Endothelial cell of umbilical vein (primary cell): Measurements from ENCODE around the gene BRICD5. TPM values are rescaled to one million over a fixed set of nuclear protein-coding genes. Genes with fewer than 3 reads are reported as not detected.

ENCODE experiments used
- BruUV-seq: library from RNA; stranded (reverse); fragments of 400-500 nt; replicated peaks from 2 replicates; lab custom pipeline; 2021; lab: Mats Ljungman, UMichigan
- CTCF ChIA-PET: fragments of 300-600, 350-600 bp; sonication (Branson Sonifier 250); formaldehyde crosslinking; loops from one replicate; lab custom pipeline; 2021; ENCODE audit warnings: antibody characterized with exemption, inconsistent platforms; lab: Charles Lee
- POLR2A ChIA-PET: fragments of 300-600, 350-600 bp; sonication (Branson Sonifier 250); formaldehyde crosslinking; loops from one replicate; lab custom pipeline; 2021; ENCODE audit warnings: antibody characterized with exemption, inconsistent platforms; lab: Charles Lee
- DNase-seq: peaks from one replicate; pipeline ENCODE4 v3.0.0-alpha.2; 2011; ENCODE audit warnings: low read depth, low spot score
- FAIRE-seq: peaks from 2 replicates; lab custom pipeline; 2011; peaks lifted over from hg19 to GRCh38; lab: Jason Lieb, UNC
- H2AFZ ChIP-seq: 2 replicates; pipeline ENCODE4 v1.6.0; 2012; ENCODE audit warnings: low read depth, low read length, control low read depth, inconsistent platforms
- H3K27ac ChIP-seq: 2 replicates; pipeline ENCODE4 v1.5.1; 2011; ENCODE audit warnings: low read depth, mild to moderate bottlenecking, control low read depth, low read length, moderate library complexity; ENCODE audit not compliant: insufficient read depth
- H3K27me3 ChIP-seq, 2 experiments: 2 replicates each; pipeline versions ENCODE4 v1.6.0 to v1.6.1; 2011; ENCODE audit warnings: low read length in 2 of 2, mixed read lengths in 1 of 2; ENCODE audit not compliant: control insufficient read depth in 2 of 2, insufficient read depth in 2 of 2
- H3K36me3 ChIP-seq, 2 experiments: 2 replicates in 1 of 2; 3 replicates in 1 of 2; pipeline ENCODE4 v1.5.1; 2011; ENCODE audit warnings: low read length in 2 of 2, mild to moderate bottlenecking in 1 of 2, moderate library complexity in 1 of 2; ENCODE audit not compliant: control insufficient read depth in 2 of 2, insufficient read depth in 2 of 2; ENCODE audit errors: extremely low read depth in 1 of 2
- H3K4me1 ChIP-seq: 3 replicates; pipeline ENCODE4 v1.5.1; 2011; ENCODE audit warnings: mild to moderate bottlenecking, low read length; ENCODE audit not compliant: control insufficient read depth, insufficient read depth; ENCODE audit errors: extremely low read depth
- H3K4me2 ChIP-seq: 2 replicates; pipeline ENCODE4 v1.6.1; 2011; ENCODE audit warnings: low read length, control low read depth, mixed read lengths; ENCODE audit not compliant: insufficient read depth
- H3K4me3 ChIP-seq, 3 experiments: fragments of 200-600 bp in 1 of 3; sonication (generic), shearing (Covaris generic) in 1 of 3; replicated peaks in 1 of 3; 2 replicates each; pipeline ENCODE4 v1.5.1; 2011 to 2016; ENCODE audit warnings: control low read depth in 3 of 3, low read length in 3 of 3, mild to moderate bottlenecking in 2 of 3, inconsistent platforms in 1 of 3, low read depth in 1 of 3, moderate library complexity in 1 of 3; ENCODE audit not compliant: insufficient read depth in 1 of 3
- H3K79me2 ChIP-seq: 2 replicates; pipeline ENCODE4 v1.6.0; 2012; ENCODE audit warnings: low read length, inconsistent platforms; ENCODE audit not compliant: control insufficient read depth, insufficient read depth
- H3K9ac ChIP-seq: replicated peaks from 2 replicates; pipeline ENCODE3; 2011; ENCODE audit warnings: low read length, control low read depth; ENCODE audit not compliant: insufficient read depth; ENCODE audit errors: extremely low read depth
- H3K9me1 ChIP-seq: replicated peaks from 3 replicates; pipeline ENCODE4 v1.6.0; 2011; ENCODE audit warnings: mild to moderate bottlenecking, low read length; ENCODE audit not compliant: control insufficient read depth, insufficient read depth; ENCODE audit errors: extremely low read depth
- H3K9me3 ChIP-seq: replicated peaks from 2 replicates; pipeline ENCODE4 v1.5.1; 2012; ENCODE audit warnings: low read length, inconsistent platforms; ENCODE audit not compliant: control insufficient read depth, insufficient read depth
- H4K20me1 ChIP-seq: replicated peaks from 2 replicates; pipeline ENCODE3; 2011; ENCODE audit warnings: mild to moderate bottlenecking, low read length; ENCODE audit not compliant: control insufficient read depth, insufficient read depth; ENCODE audit errors: extremely low read depth
- EZH2 ChIP-seq: IDR thresholded peaks from 2 replicates; pipeline ENCODE4 v1.6.1; 2012; ENCODE audit warnings: borderline replicate concordance, low read depth, mild to moderate bottlenecking, moderate library complexity, low read length, inconsistent platforms; ENCODE audit not compliant: severe bottlenecking
- FOS ChIP-seq: IDR thresholded peaks from 2 replicates; pipeline ENCODE4 v1.6.1; 2011; ENCODE audit warnings: mild to moderate bottlenecking, low read length, moderate library complexity, borderline replicate concordance; ENCODE audit not compliant: insufficient read depth
- JUN ChIP-seq: IDR thresholded peaks from 2 replicates; pipeline ENCODE4 v1.6.1; 2011; ENCODE audit warnings: borderline replicate concordance, low read depth; ENCODE audit not compliant: insufficient read length, insufficient read depth
- MYC ChIP-seq: IDR thresholded peaks from one replicate; pipeline ENCODE4 v1.6.1; 2011; ENCODE audit warnings: mild to moderate bottlenecking, low read depth, low read length
- POLR2AphosphoS5 ChIP-seq: IDR thresholded peaks from 2 replicates; pipeline ENCODE4 v1.6.1; 2012; ENCODE audit warnings: low read depth, mild to moderate bottlenecking, control low read depth, low read length, moderate library complexity; ENCODE audit not compliant: insufficient read depth
- dilution Hi-C: fragments of 300-500 bp; cut with MboI; formaldehyde crosslinking; loops from one replicate; pipeline ENCODE4 v1.15.0; 2019; ENCODE audit warnings: low sequenced_read_pairs; ENCODE audit not compliant: extremely low pct_ligation_motif_present
- intact Hi-C: fragments of 100-400 bp; cut with micrococcal nuclease; formaldehyde crosslinking; loops from one replicate; pipeline ENCODE4 v1.10.0; 2022
- polyA plus RNA-seq, 4 experiments: library from polyadenylated mRNA; depleted of rRNA in 3 of 4; stranded (reverse) in 3 of 4; unstranded in 1 of 4; fragments of >200 nt; gene quantifications; 2 replicates each; pipeline versions ENCODE4 v1.2.1 to v1.2.3, GENCODE V29; 2011 to 2012; ENCODE audit warnings: missing spikeins in 1 of 4
- total RNA-seq: library from RNA; stranded (reverse); gene quantifications from 2 replicates; pipeline ENCODE4 v1.2.3, GENCODE V29; 2021

Gene BRICD5
- total and polyA plus RNA-seq, 2 donors (not counting 3 experiments of a cell fraction or from before 2014, with no cell fraction given): 5.6 to 8.4 TPM

GRCh38 chr16:2195322-2196161, 15.1 kb downstream of the BRICD5 start:
- H3K36me3 ChIP-seq: no peaks in the 10 kb centered on the region
- H2AFZ ChIP-seq: no peak overlapping the region
- no peak for DNase-seq
- H4K20me1 ChIP-seq: no peaks in the 10 kb centered on the region
- no peaks in the 10 kb centered on the region for H3K9me3 ChIP-seq
- ChIA-PET POLR2A (interaction anchor here (2.6 kb wide), 1 partner anchor 40 kb away, joined by 8 read pairs; the partner anchor contains the start of gene TRAF7), CTCF (interaction anchor here (1.0 to 1.6 kb wide), 6 partner anchors 8 to 306 kb away, joined by 3 to 11 read pairs (median 4); partner anchors contain the start of gene ECI1)
- H3K9ac ChIP-seq: no peak overlapping the region
- dilution Hi-C loops: no loop called here
- intact Hi-C loops: loop anchor here (5.0 kb wide), 1 partner anchor 57 kb away; the partner anchor contains the start of gene ECI1
- no peaks in the 10 kb centered on the region for H3K79me2 ChIP-seq
- no peak for TF ChIP-seq POLR2AphosphoS5
- TF ChIP-seq MYC: no peak
- no peak for TF ChIP-seq JUN
- no peak for TF ChIP-seq FOS
- peak; percentile 98 for TF ChIP-seq EZH2
- H3K4me2 ChIP-seq: no peak overlapping the region
- H3K27ac ChIP-seq: no peak overlapping the region
- H3K27me3 ChIP-seq: peaks cover 28 to 39% of the 10 kb centered on the region in 2 experiments
- no TSS peak for BruUV-seq
- no peaks in the 10 kb centered on the region for H3K9me1 ChIP-seq
- H3K4me3 ChIP-seq: peak overlapping the region in 1 of 3 experiments; percentile 33
- H3K4me1 ChIP-seq: no peaks in the 10 kb centered on the region
- no peak for FAIRE-seq
